Lung (tissue), 12 donors: Measurements from ENCODE around the gene GAB3. TPM values are rescaled to one million over a fixed set of nuclear protein-coding genes. Genes with fewer than 3 reads are reported as not detected.

ENCODE experiments used
- ATAC-seq: fragments of 200-7000 bp; cut with Tn5 transposase; one replicate; pipeline ENCODE4 v1.9.1; 2020; ENCODE audit warnings: moderate number of reproducible peaks; ENCODE audit not compliant: insufficient read depth, low FRiP score
- DNase-seq, 3 donors: peaks; one replicate each; pipeline ENCODE4 v3.0.0-alpha.2; 2013 to 2017
- H3K27ac ChIP-seq, 2 donors: one replicate each; pipeline ENCODE4 v1.5.1; 2013; ENCODE audit warnings: mild to moderate bottlenecking in 2 of 2, moderate library complexity in 2 of 2, control low read depth in 1 of 2, inconsistent platforms in 1 of 2, low read depth in 1 of 2, low read length in 1 of 2
- H3K27me3 ChIP-seq, 3 donors: one replicate each; pipeline ENCODE4 v1.5.1; 2013; ENCODE audit warnings: low read length in 2 of 3; ENCODE audit not compliant: control insufficient read depth in 3 of 3, insufficient read depth in 3 of 3
- H3K36me3 ChIP-seq, 4 donors: one replicate each; pipeline ENCODE4 v1.5.1; 2013; ENCODE audit warnings: low read length in 4 of 4, mild to moderate bottlenecking in 1 of 4, moderate library complexity in 1 of 4; ENCODE audit not compliant: control insufficient read depth in 4 of 4, insufficient read depth in 4 of 4
- H3K4me1 ChIP-seq, 5 donors: one replicate each; pipeline ENCODE4 v1.5.1; 2013; ENCODE audit warnings: low read length in 5 of 5, mild to moderate bottlenecking in 2 of 5, moderate library complexity in 1 of 5; ENCODE audit not compliant: control insufficient read depth in 5 of 5, insufficient read depth in 5 of 5
- H3K4me3 ChIP-seq: one replicate; pipeline ENCODE4 v1.5.1; 2013; ENCODE audit warnings: mild to moderate bottlenecking, control low read depth, moderate library complexity
- H3K9ac ChIP-seq, 2 donors: one replicate each; pipeline ENCODE4 v1.5.1; 2013; ENCODE audit warnings: low read length in 2 of 2, control low read depth in 1 of 2; ENCODE audit not compliant: insufficient read depth in 1 of 2
- H3K9me3 ChIP-seq, 4 donors: one replicate each; pipeline ENCODE4 v1.5.1; 2013; ENCODE audit warnings: low read length in 3 of 4, mild to moderate bottlenecking in 1 of 4, moderate library complexity in 1 of 4; ENCODE audit not compliant: control insufficient read depth in 4 of 4, insufficient read depth in 3 of 4
- WGBS, 2 donors: extraction: QIAGEN DNeasy Blood & Tissue Kit; methylation state at CpG; one replicate each; pipeline ENCODE4 v1.1.7; 2013; 5-methylcytosine and 5-hydroxymethylcytosine counted together
- polyA plus RNA-seq, 2 donors: library from polyadenylated mRNA; stranded (reverse); fragments of 200-250 nt; gene quantifications; one replicate each; pipeline ENCODE4 v1.2.1, GENCODE V29; 2013
- total RNA-seq, 2 donors: library from RNA; depleted of rRNA in 1 of 2; stranded (reverse); fragments of >200 nt in 1 of 2; gene quantifications; one replicate each; pipeline ENCODE4 v1.2.1, GENCODE V29; 2014 to 2021
- TF ChIP-seq, protein P1 (sequence below): IDR thresholded peaks from 2 replicates; pipeline ENCODE4 v1.5.1; 2012; ENCODE audit warnings: mild to moderate bottlenecking; ENCODE audit errors: control extremely low read depth, extremely low read depth
- donor health status: control.
- donor health status: control.
- donor health status: Bipolar disorder and iron deficiency.
- donor health status: healthy.
- donor health status: DM: yes; HTN: yes; CAD: no.

Gene GAB3
- total and polyA plus RNA-seq, 4 donors, result 4.4 to 12.8 (median 10.2) TPM

DNA sequence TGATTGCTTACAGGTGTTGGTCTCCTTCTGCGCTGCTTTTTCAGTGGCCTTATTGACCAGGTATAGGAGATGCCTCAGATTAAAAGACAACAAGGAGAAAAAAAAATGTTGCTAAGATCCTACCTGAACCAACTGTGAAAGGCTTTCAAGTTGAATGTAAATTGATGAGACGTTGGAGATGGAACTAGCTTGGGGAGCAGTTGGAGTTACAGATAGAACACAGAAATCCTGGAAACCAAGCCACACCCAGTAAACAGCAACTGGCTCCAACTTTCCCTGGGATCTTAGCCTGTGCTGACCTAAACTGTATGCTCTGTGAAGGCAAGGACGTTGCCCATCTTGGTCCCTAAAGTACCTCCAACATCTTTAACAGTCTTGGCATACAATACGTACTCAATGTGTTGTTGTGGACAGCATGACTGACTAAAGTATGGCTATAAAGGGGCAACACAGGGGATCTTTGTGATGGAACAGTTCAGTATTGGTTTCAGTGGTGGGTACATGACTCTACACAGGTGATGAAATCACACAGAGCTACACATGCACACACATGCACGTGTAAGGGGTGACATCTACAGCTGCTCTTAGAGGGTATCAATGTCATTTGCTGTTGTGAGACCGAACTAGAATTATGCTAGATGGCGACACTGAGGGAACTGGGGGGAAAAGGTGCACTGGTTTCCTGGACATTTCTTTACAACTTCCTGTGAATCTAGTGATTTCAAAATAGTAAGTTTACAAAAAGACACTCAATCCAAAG, 22.3 kb downstream of the GAB3 start:
- no peak for DNase-seq
- TF ChIP-seq, protein P1, sequence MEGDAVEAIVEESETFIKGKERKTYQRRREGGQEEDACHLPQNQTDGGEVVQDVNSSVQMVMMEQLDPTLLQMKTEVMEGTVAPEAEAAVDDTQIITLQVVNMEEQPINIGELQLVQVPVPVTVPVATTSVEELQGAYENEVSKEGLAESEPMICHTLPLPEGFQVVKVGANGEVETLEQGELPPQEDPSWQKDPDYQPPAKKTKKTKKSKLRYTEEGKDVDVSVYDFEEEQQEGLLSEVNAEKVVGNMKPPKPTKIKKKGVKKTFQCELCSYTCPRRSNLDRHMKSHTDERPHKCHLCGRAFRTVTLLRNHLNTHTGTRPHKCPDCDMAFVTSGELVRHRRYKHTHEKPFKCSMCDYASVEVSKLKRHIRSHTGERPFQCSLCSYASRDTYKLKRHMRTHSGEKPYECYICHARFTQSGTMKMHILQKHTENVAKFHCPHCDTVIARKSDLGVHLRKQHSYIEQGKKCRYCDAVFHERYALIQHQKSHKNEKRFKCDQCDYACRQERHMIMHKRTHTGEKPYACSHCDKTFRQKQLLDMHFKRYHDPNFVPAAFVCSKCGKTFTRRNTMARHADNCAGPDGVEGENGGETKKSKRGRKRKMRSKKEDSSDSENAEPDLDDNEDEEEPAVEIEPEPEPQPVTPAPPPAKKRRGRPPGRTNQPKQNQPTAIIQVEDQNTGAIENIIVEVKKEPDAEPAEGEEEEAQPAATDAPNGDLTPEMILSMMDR, result no peak
- Histone ChIP-seq H3K9ac (peak overlapping the region in 1 of 2 donors; percentile 2), H3K27ac (peak overlapping the region; percentile 84 to 91), H3K36me3 (no peaks in the 10 kb centered on the region), H3K9me3 (no peaks in the 10 kb centered on the region), H3K4me1 (peaks cover 21 to 63% (median 42%) of the 10 kb centered on the region in 5 donors), H3K4me3 (no peak overlapping the region), H3K27me3 (no peaks in the 10 kb centered on the region)
- no peak for ATAC-seq
- WGBS, 2 donors, result 53 to 63% methylated on average over 7 of the region's 7 CpGs

DNA sequence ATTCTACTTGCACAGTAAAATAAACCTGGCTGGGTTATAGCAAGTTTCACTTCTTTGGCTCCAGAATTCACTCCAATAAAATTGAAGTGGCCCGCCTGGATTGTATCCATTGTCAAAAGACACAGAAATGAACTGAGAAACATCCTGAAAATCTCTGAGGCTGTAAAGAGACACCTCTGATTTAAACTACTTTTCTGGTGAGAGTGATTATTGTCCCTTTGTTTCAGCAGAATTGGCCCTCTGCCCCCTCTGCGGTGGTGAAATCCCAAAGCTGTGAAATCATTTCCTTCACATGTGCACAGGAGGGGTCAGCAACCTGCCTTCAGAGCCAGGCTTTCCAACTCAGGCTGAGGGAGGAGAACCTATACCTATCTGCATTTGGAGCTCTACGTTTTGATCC, 23.0 kb downstream of the GAB3 start:
- ATAC-seq, result no peak
- H3K4me1 ChIP-seq, result peaks cover 23 to 55% (median 39%) of the 10 kb centered on the region in 5 donors
- H3K4me3 ChIP-seq, result no peak overlapping the region
- H3K36me3 ChIP-seq, result no peaks in the 10 kb centered on the region
- H3K27ac ChIP-seq, result peak overlapping the region; percentile 84 to 91
- no peak overlapping the region for H3K9ac ChIP-seq
- TF ChIP-seq, protein P1, result no peak
- peak; percentile 71 to 85 (median 78) for DNase-seq
- WGBS, 2 donors, result 8 to 37% methylated on average over 3 of the region's 3 CpGs
- no peaks in the 10 kb centered on the region for H3K27me3 ChIP-seq
- no peaks in the 10 kb centered on the region for H3K9me3 ChIP-seq

DNA sequence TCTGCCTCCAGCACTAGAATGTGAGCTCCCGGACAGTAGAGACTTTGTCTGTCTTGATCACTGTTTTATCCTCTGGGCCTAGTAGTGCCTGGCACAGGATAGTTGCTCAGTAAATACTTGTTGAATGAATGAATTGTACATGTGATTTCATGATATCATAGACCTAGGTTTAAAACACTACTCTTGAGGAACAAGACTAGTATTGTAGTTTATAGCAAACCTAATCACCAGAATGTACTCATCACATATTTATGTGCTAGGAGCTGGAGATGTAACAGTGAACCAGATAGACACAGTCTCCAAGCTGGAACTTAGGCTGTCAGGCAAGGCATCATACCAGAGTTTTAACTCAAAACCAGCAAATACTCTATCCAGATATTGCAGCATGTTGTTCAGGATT, 23.5 kb downstream of the GAB3 start:
- Histone ChIP-seq H3K9me3 (no peaks in the 10 kb centered on the region), H3K4me1 (peaks cover 21 to 51% (median 35%) of the 10 kb centered on the region in 5 donors), H3K27ac (peak overlapping the region; percentile 74 to 91), H3K9ac (peak overlapping the region in 1 of 2 donors; percentile 61), H3K36me3 (no peaks in the 10 kb centered on the region), H3K27me3 (no peaks in the 10 kb centered on the region), H3K4me3 (no peak overlapping the region)
- DNase-seq (no peak), ATAC-seq (no peak)
- TF ChIP-seq, protein P1, result no peak
- 77 to 78% methylated on average over 1 of the region's 1 CpG for WGBS, 2 donors
